Small intestine (tissue), 7 donors: Measurements from ENCODE around the gene SANBR. TPM values are rescaled to one million over a fixed set of nuclear protein-coding genes. Genes with fewer than 3 reads are reported as not detected.

Experiments
- DNase-seq, 2 donors: peaks; one replicate each; pipeline versions ENCODE4 v3.0.0 to v3.0.0-alpha.2; 2013
- FAIRE-seq: peaks from 2 replicates; lab custom pipeline; 2012; peaks lifted over from hg19 to GRCh38; lab: Jason Lieb, UNC
- H3K27ac ChIP-seq, 3 donors: one replicate each; pipeline ENCODE4 v1.5.1; 2013; ENCODE audit warnings: low read length in 2 of 3, mild to moderate bottlenecking in 2 of 3, control low read depth in 1 of 3, inconsistent platforms in 1 of 3, low read depth in 1 of 3, moderate library complexity in 1 of 3
- H3K27me3 ChIP-seq, 3 donors: one replicate each; pipeline ENCODE4 v1.6.1; 2013; ENCODE audit warnings: low read length in 3 of 3, inconsistent platforms in 1 of 3; ENCODE audit not compliant: control insufficient read depth in 3 of 3, insufficient read depth in 3 of 3
- H3K36me3 ChIP-seq, 3 donors: one replicate each; pipeline ENCODE4 v1.6.1; 2013; ENCODE audit warnings: low read length in 3 of 3, inconsistent platforms in 1 of 3, low read depth in 1 of 3, mild to moderate bottlenecking in 1 of 3, moderate library complexity in 1 of 3; ENCODE audit not compliant: control insufficient read depth in 3 of 3, insufficient read depth in 2 of 3
- H3K4me1 ChIP-seq, 3 donors: one replicate each; pipeline ENCODE4 v1.6.1; 2013; ENCODE audit warnings: low read length in 2 of 3, inconsistent platforms in 1 of 3, low read depth in 1 of 3, mild to moderate bottlenecking in 1 of 3, moderate library complexity in 1 of 3; ENCODE audit not compliant: control insufficient read depth in 3 of 3, insufficient read depth in 2 of 3
- H3K4me3 ChIP-seq, 3 donors: one replicate each; pipeline ENCODE4 v1.5.1; 2013; ENCODE audit warnings: low read length in 3 of 3, control low read depth in 1 of 3, inconsistent platforms in 1 of 3, low read depth in 1 of 3, mild to moderate bottlenecking in 1 of 3, moderate library complexity in 1 of 3
- H3K9me3 ChIP-seq, 2 donors: one replicate each; pipeline ENCODE4 v1.6.1; 2013; ENCODE audit warnings: low read depth in 1 of 2, low read length in 1 of 2; ENCODE audit not compliant: control insufficient read depth in 2 of 2, insufficient read depth in 1 of 2
- WGBS, 3 donors: extraction: QIAGEN DNeasy Blood & Tissue Kit; methylation state at CpG; one replicate each; pipeline ENCODE4 v1.1.7; 2013; 5-methylcytosine and 5-hydroxymethylcytosine counted together
- polyA plus RNA-seq, 4 donors: library from polyadenylated mRNA; stranded (reverse) in 3 of 4; unstranded in 1 of 4; fragments of 200-250 nt in 3 of 4; fragments of 120-200 nt in 1 of 4; gene quantifications; one replicate each; pipeline versions ENCODE4 v1.2.1 to v1.2.3, GENCODE V29; 2013
- donor health status: healthy with polysubstance abuse.
- donor health status: control.
- donor health status: control.
- donor health status: Bipolar disorder and iron deficiency.
- donor health status: healthy.

Gene SANBR
- polyA plus RNA-seq, 4 donors = 1.9 to 12.0 (median 5.0) TPM

- Histone ChIP-seq H3K4me1 (no peaks in the 10 kb centered on the region), H3K9me3 (no peaks in the 10 kb centered on the region), H3K27ac (peak overlapping the region in 1 of 3 donors; percentile 34), H3K4me3 (no peak overlapping the region), H3K36me3 (peaks cover 0 to 23% (median 1%) of the 10 kb centered on the region in 3 donors), H3K27me3 (no peaks in the 10 kb centered on the region)
- WGBS, 3 donors = 57 to 70% (median 67%) methylated on average over 2 of the region's 2 CpGs
- FAIRE-seq = no peak
- DNase-seq = no peak
Measured at GRCh38 chr2:61055557-61055956, 10.1 kb upstream of the SANBR start.

GRCh38 chr2:61057562-61057961 is 8.1 kb upstream of the SANBR start:
- H3K27me3 ChIP-seq = no peaks in the 10 kb centered on the region
- DNase-seq = no peak
- no peaks in the 10 kb centered on the region for H3K9me3 ChIP-seq
- no peak overlapping the region for H3K4me3 ChIP-seq
- H3K36me3 ChIP-seq = peaks cover 0 to 15% (median 1%) of the 10 kb centered on the region in 3 donors
- H3K4me1 ChIP-seq = no peaks in the 10 kb centered on the region
- no peak overlapping the region for H3K27ac ChIP-seq
- no peak for FAIRE-seq

GRCh38 chr2:61059382-61059781 is 6.3 kb upstream of the SANBR start:
- Histone ChIP-seq H3K4me3 (no peak overlapping the region), H3K9me3 (no peaks in the 10 kb centered on the region), H3K27me3 (no peaks in the 10 kb centered on the region), H3K27ac (no peak overlapping the region), H3K4me1 (no peaks in the 10 kb centered on the region), H3K36me3 (peaks cover 0 to 7% (median 0%) of the 10 kb centered on the region in 3 donors)
- FAIRE-seq (no peak), DNase-seq (no peak)

- Histone ChIP-seq H3K9me3 (no peaks in the 10 kb centered on the region), H3K27me3 (no peaks in the 10 kb centered on the region), H3K4me3 (no peak overlapping the region), H3K27ac (no peak overlapping the region), H3K36me3 (peaks cover 2 to 33% (median 2%) of the 10 kb centered on the region in 3 donors), H3K4me1 (no peaks in the 10 kb centered on the region)
- FAIRE-seq (no peak), DNase-seq (no peak)
- WGBS, 3 donors = 86 to 100% (median 88%) methylated on average over 1 of the region's 1 CpG
Measured at GRCh38 chr2:61074100-61074499, 8.4 kb downstream of the SANBR start.

GRCh38 chr2:61085883-61086282 is 20.2 kb downstream of the SANBR start:
- H3K27me3 ChIP-seq = no peaks in the 10 kb centered on the region
- DNase-seq = no peak
- no peak overlapping the region for H3K27ac ChIP-seq
- FAIRE-seq = no peak
- H3K36me3 ChIP-seq = peaks cover 0 to 37% (median 2%) of the 10 kb centered on the region in 3 donors
- H3K4me1 ChIP-seq = no peaks in the 10 kb centered on the region
- no peak overlapping the region for H3K4me3 ChIP-seq
- H3K9me3 ChIP-seq = no peaks in the 10 kb centered on the region
- WGBS, 3 donors = 100% methylated on average over 1 of the region's 1 CpG

- FAIRE-seq (no peak), DNase-seq (no peak)
- H3K4me3 ChIP-seq = no peak overlapping the region
- no peaks in the 10 kb centered on the region for H3K9me3 ChIP-seq
- peaks cover 0 to 37% (median 2%) of the 10 kb centered on the region in 3 donors for H3K36me3 ChIP-seq
- no peak overlapping the region for H3K27ac ChIP-seq
- H3K4me1 ChIP-seq = no peaks in the 10 kb centered on the region
- no peaks in the 10 kb centered on the region for H3K27me3 ChIP-seq
Measured at GRCh38 chr2:61089797-61090196, 24.1 kb downstream of the SANBR start.

GRCh38 chr2:61090386-61090921 is 24.8 kb downstream of the SANBR start:
- FAIRE-seq (no peak), DNase-seq (no peak)
- Histone ChIP-seq H3K27me3 (no peaks in the 10 kb centered on the region), H3K27ac (no peak overlapping the region), H3K4me1 (no peaks in the 10 kb centered on the region), H3K4me3 (no peak overlapping the region), H3K9me3 (no peaks in the 10 kb centered on the region), H3K36me3 (peaks cover 0 to 36% (median 2%) of the 10 kb centered on the region in 3 donors)
- 97 to 98% (median 98%) methylated on average over 5 of the region's 5 CpGs for WGBS, 3 donors

- FAIRE-seq (no peak), DNase-seq (no peak)
- H3K27ac ChIP-seq = no peak overlapping the region
- WGBS, 3 donors = 94 to 95% (median 95%) methylated on average over 8 of the region's 8 CpGs
- H3K36me3 ChIP-seq = peaks cover 0 to 32% (median 2%) of the 10 kb centered on the region in 3 donors
- no peaks in the 10 kb centered on the region for H3K4me1 ChIP-seq
- H3K4me3 ChIP-seq = no peak overlapping the region
- no peaks in the 10 kb centered on the region for H3K27me3 ChIP-seq
- no peaks in the 10 kb centered on the region for H3K9me3 ChIP-seq
Measured at GRCh38 chr2:61091485-61091884, 25.8 kb downstream of the SANBR start.

- FAIRE-seq (no peak), DNase-seq (no peak)
- Histone ChIP-seq H3K36me3 (peaks cover 0 to 7% (median 0%) of the 10 kb centered on the region in 3 donors), H3K4me1 (no peaks in the 10 kb centered on the region), H3K9me3 (no peaks in the 10 kb centered on the region), H3K27me3 (no peaks in the 10 kb centered on the region), H3K4me3 (no peak overlapping the region), H3K27ac (no peak overlapping the region)
- WGBS, 3 donors = 91 to 95% (median 91%) methylated on average over 3 of the region's 3 CpGs
Measured at GRCh38 chr2:61096438-61096837, 30.8 kb downstream of the SANBR start.
